GM12878 (cell line): ENCODE data around the gene COX17. TPM values are rescaled to one million over a fixed set of nuclear protein-coding genes. Genes with fewer than 3 reads are reported as not detected.

Experiments used
- CBX3 ChIP-seq: fragments of 200-600 bp; sonication (generic); IDR thresholded peaks from 2 replicates; pipeline ENCODE4 v1.6.1; 2016; ENCODE audit warnings: low read depth, borderline replicate concordance
- CHD1 ChIP-seq: IDR thresholded peaks from 2 replicates; pipeline ENCODE4 v1.6.1; 2012; ENCODE audit warnings: low read depth, low read length, improper control_type of control experiment
- SMC3 ChIP-seq: IDR thresholded peaks from 2 replicates; pipeline ENCODE4 v1.6.1; 2011; ENCODE audit warnings: low read length, improper control_type of control experiment, borderline replicate concordance
- SUPT20H ChIP-seq: IDR thresholded peaks from 2 replicates; pipeline ENCODE4 v1.6.1; 2011; ENCODE audit warnings: low read depth, mild to moderate bottlenecking, low read length, moderate library complexity, borderline replicate concordance; ENCODE audit not compliant: control insufficient read depth
- TBL1XR1 ChIP-seq: IDR thresholded peaks from 2 replicates; pipeline ENCODE4 v1.6.1; 2012; ENCODE audit warnings: low read depth, low read length, improper control_type of control experiment
- ZBED1 ChIP-seq: IDR thresholded peaks from 2 replicates; pipeline ENCODE4 v1.6.1; 2016; ENCODE audit warnings: borderline replicate concordance
- polyA plus RNA-seq, 11 experiments: library from polyadenylated mRNA; depleted of rRNA in 4 of 11; unstranded in 6 of 11; stranded (reverse) in 5 of 11; fragments of >200 nt; fragmentation: Nextera tagmentation in 4 of 11; fragmentation: Illumina TruSeq in 1 of 11; extraction: Ambion mirVana in 4 of 11; extraction: Trizol in 1 of 11; gene quantifications; 1 replicate in 1 of 11; 2 replicates in 10 of 11; pipeline versions ENCODE4 v1.2.1 to v1.2.3, GENCODE V29; 2011 to 2016; ENCODE audit warnings: inconsistent platforms in 2 of 11, missing spikeins in 2 of 11, low read depth in 1 of 11
- total RNA-seq, 4 experiments: library from RNA; depleted of rRNA in 3 of 4; stranded (reverse); fragments of >200 nt in 3 of 4; fragmentation: Illumina TruSeq in 1 of 4; extraction: Trizol in 1 of 4; gene quantifications; 2 replicates each; pipeline versions ENCODE4 v1.2.1 to v1.2.3, GENCODE V29; 2013 to 2021
- TF ChIP-seq, protein P1 (sequence below): fragments of 450-650 bp; IDR thresholded peaks from 2 replicates; pipeline ENCODE4 v1.6.1; 2017; ENCODE audit warnings: mild to moderate bottlenecking, moderate library complexity
- TF ChIP-seq, protein P2 (sequence below): fragments of 450-650 bp; formaldehyde crosslinking; IDR thresholded peaks from 2 replicates; pipeline ENCODE4 v1.4.0; 2022; ENCODE audit warnings: mild to moderate bottlenecking, moderate library complexity
- TF ChIP-seq, protein P3 (sequence below): fragments of 450-650 bp; IDR thresholded peaks from 2 replicates; pipeline ENCODE4 v1.6.1; 2017; ENCODE audit warnings: antibody characterized with exemption, mild to moderate bottlenecking, moderate library complexity
- TF ChIP-seq, protein P4 (sequence below): IDR thresholded peaks from 2 replicates; pipeline ENCODE4 v1.6.1; 2011; ENCODE audit warnings: low read depth, mild to moderate bottlenecking, low read length, moderate library complexity, borderline replicate concordance; ENCODE audit errors: extremely low read depth
- TF ChIP-seq, protein P5 (sequence below): fragments of 450-650 bp; IDR thresholded peaks from 2 replicates; pipeline ENCODE4 v1.6.1; 2017; ENCODE audit warnings: low read depth, mild to moderate bottlenecking, moderate library complexity
- TF ChIP-seq, protein P6 (sequence below): fragments of 450-650 bp; formaldehyde crosslinking; IDR thresholded peaks from 2 replicates; pipeline ENCODE4 v1.5.0; 2022; ENCODE audit warnings: mild to moderate bottlenecking, missing genetic modification characterization

The COX17 gene
- total and polyA plus RNA-seq, 10 of the 15 experiments (the other 5 are each of a cell fraction or from before 2014, with no cell fraction given) = 111 to 717 (median 243) TPM

DNA sequence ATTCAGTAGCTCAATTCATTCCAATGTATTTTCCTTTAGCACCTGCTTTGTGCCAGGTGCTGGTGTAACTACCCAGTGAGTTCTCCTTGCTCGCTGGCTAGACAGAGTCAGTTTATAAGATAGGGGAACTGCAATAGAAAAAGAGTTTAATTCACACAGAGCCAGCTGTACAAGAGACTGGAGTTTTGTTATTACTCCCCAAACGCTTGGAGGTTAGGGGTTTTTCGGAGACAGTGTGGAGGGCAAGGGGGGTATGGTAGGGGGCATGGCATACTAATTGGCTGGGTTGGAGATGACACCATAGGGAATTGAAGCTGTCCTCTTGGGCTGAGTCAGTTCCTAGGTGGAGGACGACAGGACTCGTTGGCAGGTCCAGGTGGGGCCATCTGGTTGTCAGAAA lies 20.2 kb upstream of the COX17 start (continued):
- TF ChIP-seq, protein P1, sequence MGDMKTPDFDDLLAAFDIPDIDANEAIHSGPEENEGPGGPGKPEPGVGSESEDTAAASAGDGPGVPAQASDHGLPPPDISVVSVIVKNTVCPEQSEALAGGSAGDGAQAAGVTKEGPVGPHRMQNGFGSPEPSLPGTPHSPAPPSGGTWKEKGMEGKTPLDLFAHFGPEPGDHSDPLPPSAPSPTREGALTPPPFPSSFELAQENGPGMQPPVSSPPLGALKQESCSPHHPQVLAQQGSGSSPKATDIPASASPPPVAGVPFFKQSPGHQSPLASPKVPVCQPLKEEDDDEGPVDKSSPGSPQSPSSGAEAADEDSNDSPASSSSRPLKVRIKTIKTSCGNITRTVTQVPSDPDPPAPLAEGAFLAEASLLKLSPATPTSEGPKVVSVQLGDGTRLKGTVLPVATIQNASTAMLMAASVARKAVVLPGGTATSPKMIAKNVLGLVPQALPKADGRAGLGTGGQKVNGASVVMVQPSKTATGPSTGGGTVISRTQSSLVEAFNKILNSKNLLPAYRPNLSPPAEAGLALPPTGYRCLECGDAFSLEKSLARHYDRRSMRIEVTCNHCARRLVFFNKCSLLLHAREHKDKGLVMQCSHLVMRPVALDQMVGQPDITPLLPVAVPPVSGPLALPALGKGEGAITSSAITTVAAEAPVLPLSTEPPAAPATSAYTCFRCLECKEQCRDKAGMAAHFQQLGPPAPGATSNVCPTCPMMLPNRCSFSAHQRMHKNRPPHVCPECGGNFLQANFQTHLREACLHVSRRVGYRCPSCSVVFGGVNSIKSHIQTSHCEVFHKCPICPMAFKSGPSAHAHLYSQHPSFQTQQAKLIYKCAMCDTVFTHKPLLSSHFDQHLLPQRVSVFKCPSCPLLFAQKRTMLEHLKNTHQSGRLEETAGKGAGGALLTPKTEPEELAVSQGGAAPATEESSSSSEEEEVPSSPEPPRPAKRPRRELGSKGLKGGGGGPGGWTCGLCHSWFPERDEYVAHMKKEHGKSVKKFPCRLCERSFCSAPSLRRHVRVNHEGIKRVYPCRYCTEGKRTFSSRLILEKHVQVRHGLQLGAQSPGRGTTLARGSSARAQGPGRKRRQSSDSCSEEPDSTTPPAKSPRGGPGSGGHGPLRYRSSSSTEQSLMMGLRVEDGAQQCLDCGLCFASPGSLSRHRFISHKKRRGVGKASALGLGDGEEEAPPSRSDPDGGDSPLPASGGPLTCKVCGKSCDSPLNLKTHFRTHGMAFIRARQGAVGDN = no peak
- TF ChIP-seq ZBED1 = peak; percentile 67; the same call in 1 of the 2 replicates
- TF ChIP-seq, protein P2, sequence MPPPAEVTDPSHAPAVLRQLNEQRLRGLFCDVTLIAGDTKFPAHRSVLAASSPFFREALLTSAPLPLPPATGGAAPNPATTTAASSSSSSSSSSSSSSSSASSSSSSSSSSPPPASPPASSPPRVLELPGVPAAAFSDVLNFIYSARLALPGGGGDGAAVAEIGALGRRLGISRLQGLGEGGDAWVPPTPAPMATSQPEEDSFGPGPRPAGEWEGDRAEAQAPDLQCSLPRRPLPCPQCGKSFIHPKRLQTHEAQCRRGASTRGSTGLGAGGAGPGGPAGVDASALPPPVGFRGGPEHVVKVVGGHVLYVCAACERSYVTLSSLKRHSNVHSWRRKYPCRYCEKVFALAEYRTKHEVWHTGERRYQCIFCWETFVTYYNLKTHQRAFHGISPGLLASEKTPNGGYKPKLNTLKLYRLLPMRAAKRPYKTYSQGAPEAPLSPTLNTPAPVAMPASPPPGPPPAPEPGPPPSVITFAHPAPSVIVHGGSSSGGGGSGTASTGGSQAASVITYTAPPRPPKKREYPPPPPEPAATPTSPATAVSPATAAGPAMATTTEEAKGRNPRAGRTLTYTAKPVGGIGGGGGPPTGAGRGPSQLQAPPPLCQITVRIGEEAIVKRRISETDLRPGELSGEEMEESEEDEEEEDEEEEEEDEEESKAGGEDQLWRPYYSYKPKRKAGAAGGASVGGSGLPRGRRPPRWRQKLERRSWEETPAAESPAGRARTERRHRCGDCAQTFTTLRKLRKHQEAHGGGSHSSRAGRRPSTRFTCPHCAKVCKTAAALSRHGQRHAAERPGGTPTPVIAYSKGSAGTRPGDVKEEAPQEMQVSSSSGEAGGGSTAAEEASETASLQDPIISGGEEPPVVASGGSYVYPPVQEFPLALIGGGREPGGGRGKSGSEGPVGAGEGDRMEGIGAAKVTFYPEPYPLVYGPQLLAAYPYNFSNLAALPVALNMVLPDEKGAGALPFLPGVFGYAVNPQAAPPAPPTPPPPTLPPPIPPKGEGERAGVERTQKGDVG (CRISPR knock-in tag) = no peak
- TF ChIP-seq, protein P3, sequence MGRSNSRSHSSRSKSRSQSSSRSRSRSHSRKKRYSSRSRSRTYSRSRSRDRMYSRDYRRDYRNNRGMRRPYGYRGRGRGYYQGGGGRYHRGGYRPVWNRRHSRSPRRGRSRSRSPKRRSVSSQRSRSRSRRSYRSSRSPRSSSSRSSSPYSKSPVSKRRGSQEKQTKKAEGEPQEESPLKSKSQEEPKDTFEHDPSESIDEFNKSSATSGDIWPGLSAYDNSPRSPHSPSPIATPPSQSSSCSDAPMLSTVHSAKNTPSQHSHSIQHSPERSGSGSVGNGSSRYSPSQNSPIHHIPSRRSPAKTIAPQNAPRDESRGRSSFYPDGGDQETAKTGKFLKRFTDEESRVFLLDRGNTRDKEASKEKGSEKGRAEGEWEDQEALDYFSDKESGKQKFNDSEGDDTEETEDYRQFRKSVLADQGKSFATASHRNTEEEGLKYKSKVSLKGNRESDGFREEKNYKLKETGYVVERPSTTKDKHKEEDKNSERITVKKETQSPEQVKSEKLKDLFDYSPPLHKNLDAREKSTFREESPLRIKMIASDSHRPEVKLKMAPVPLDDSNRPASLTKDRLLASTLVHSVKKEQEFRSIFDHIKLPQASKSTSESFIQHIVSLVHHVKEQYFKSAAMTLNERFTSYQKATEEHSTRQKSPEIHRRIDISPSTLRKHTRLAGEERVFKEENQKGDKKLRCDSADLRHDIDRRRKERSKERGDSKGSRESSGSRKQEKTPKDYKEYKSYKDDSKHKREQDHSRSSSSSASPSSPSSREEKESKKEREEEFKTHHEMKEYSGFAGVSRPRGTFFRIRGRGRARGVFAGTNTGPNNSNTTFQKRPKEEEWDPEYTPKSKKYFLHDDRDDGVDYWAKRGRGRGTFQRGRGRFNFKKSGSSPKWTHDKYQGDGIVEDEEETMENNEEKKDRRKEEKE = no peak
- TF ChIP-seq TBL1XR1 = no peak
- TF ChIP-seq, protein P4, sequence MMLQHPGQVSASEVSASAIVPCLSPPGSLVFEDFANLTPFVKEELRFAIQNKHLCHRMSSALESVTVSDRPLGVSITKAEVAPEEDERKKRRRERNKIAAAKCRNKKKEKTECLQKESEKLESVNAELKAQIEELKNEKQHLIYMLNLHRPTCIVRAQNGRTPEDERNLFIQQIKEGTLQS = no peak
- TF ChIP-seq SMC3 = no peak
- TF ChIP-seq, protein P5, sequence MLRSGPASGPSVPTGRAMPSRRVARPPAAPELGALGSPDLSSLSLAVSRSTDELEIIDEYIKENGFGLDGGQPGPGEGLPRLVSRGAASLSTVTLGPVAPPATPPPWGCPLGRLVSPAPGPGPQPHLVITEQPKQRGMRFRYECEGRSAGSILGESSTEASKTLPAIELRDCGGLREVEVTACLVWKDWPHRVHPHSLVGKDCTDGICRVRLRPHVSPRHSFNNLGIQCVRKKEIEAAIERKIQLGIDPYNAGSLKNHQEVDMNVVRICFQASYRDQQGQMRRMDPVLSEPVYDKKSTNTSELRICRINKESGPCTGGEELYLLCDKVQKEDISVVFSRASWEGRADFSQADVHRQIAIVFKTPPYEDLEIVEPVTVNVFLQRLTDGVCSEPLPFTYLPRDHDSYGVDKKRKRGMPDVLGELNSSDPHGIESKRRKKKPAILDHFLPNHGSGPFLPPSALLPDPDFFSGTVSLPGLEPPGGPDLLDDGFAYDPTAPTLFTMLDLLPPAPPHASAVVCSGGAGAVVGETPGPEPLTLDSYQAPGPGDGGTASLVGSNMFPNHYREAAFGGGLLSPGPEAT = peak; percentile 90
- no peak for TF ChIP-seq SUPT20H
- TF ChIP-seq CBX3 = no peak
- TF ChIP-seq, protein P6, sequence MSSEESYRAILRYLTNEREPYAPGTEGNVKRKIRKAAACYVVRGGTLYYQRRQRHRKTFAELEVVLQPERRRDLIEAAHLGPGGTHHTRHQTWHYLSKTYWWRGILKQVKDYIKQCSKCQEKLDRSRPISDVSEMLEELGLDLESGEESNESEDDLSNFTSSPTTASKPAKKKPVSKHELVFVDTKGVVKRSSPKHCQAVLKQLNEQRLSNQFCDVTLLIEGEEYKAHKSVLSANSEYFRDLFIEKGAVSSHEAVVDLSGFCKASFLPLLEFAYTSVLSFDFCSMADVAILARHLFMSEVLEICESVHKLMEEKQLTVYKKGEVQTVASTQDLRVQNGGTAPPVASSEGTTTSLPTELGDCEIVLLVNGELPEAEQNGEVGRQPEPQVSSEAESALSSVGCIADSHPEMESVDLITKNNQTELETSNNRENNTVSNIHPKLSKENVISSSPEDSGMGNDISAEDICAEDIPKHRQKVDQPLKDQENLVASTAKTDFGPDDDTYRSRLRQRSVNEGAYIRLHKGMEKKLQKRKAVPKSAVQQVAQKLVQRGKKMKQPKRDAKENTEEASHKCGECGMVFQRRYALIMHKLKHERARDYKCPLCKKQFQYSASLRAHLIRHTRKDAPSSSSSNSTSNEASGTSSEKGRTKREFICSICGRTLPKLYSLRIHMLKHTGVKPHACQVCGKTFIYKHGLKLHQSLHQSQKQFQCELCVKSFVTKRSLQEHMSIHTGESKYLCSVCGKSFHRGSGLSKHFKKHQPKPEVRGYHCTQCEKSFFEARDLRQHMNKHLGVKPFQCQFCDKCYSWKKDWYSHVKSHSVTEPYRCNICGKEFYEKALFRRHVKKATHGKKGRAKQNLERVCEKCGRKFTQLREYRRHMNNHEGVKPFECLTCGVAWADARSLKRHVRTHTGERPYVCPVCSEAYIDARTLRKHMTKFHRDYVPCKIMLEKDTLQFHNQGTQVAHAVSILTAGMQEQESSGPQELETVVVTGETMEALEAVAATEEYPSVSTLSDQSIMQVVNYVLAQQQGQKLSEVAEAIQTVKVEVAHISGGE (CRISPR knock-in tag) = no peak
- TF ChIP-seq CHD1 = no peak
